Lower leg skin (tissue), 3 donors: ENCODE results near the gene GGA2.

ENCODE experiments used
- CTCF ChIP-seq, 3 donors: fragments of 450-650 bp; IDR thresholded peaks; one replicate each; pipeline ENCODE4 v1.5.1; 2016; ENCODE audit warnings: antibody characterized with exemption in 3 of 3, mild to moderate bottlenecking in 3 of 3, moderate library complexity in 2 of 3
- POLR2A ChIP-seq, 2 donors: fragments of 450-650 bp; IDR thresholded peaks; one replicate each; pipeline ENCODE4 v1.6.1; 2016 to 2017; ENCODE audit warnings: antibody characterized with exemption in 2 of 2, mild to moderate bottlenecking in 1 of 2, moderate library complexity in 1 of 2

- TF ChIP-seq CTCF (IDR thresholded peaks at IDR 0.05) (no peak), POLR2A (IDR thresholded peaks at IDR 0.05) (no peak)
Observed at GRCh38 chr16:23534868-23535860, 24.9 kb upstream of the GGA2 start.
